GM19193 (cell line): ENCODE measurements around the gene MYCBP2.

Experiments
- POLR2A ChIP-seq: IDR thresholded peaks from 4 replicates; pipeline ENCODE4 v1.6.1; 2011; ENCODE audit not compliant: insufficient read depth, insufficient read length; ENCODE audit errors: extremely low read depth

The MYCBP2 gene

GRCh38 chr13:77316430-77316829 is 10.5 kb downstream of the MYCBP2 start:
- no peak for TF ChIP-seq POLR2A

- TF ChIP-seq POLR2A, result no peak
Observed at GRCh38 chr13:77313923-77314322, 13.0 kb downstream of the MYCBP2 start.

DNA sequence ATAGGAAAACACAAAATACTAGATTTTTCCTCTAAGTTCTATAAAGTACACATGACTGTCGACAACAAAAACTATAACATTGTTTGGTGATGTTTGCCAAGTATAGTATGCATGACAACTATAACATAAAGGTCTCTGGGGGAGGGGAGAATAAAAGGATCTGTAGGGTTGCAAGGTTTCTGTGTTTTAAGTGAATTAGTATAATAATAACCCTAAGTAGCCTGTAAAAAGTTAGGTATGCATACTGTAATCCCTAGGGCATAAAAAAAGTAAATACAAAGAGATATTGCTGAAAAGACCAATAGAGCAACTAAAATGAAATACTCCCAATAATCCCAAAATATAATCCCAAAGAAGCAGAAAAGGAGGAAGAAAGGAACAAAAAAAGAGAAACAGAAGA is 14.6 kb downstream of the MYCBP2 start:
- no peak for TF ChIP-seq POLR2A

- TF ChIP-seq POLR2A, result no peak
Observed at GRCh38 chr13:77310579-77311279, 16.2 kb downstream of the MYCBP2 start.

- no peak for TF ChIP-seq POLR2A
Observed at GRCh38 chr13:77310161-77310560, 16.7 kb downstream of the MYCBP2 start.

DNA sequence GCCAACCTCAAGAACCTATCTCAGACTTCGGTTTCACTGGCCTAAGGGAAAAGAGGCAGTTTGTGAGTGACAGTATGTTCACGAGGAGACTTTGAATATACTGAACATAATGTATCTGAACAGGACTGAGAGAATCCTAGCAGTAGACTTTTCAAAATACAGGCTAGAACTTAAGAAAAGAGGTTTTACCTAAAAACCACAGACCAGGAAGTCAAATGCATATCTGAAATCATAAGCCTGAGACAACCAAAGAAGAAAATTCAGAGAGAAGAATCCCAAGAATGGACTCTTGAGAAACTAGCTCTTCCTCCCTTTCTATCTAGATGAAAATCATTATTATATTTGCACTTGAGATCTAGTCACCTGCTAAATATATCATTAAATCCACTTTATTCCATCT is 17.6 kb downstream of the MYCBP2 start:
- TF ChIP-seq POLR2A, result no peak

GRCh38 chr13:77306458-77306857 is 20.4 kb downstream of the MYCBP2 start:
- no peak for TF ChIP-seq POLR2A

DNA sequence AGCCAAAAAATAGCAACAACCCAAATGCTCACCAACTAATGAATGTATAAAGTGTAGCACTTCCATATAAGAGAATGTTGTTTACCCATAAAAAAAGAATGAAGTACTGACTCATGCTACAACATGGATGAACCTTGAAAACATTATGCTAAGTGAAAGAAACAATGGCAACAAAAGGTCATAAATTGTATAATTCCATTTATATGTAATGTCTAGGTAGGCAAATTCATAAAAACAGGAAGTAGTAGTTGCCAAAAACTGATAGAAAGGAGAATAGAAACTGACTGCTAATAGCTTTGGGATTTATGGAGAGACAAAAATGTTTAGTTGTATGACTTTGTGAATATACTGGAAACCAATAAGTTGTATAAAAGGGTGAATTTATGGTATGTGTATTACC is 21.6 kb downstream of the MYCBP2 start:
- TF ChIP-seq POLR2A, result no peak

- no peak for TF ChIP-seq POLR2A
Observed at GRCh38 chr13:77300176-77301037, 26.5 kb downstream of the MYCBP2 start.

GRCh38 chr13:77299587-77299986 is 27.3 kb downstream of the MYCBP2 start:
- TF ChIP-seq POLR2A, result no peak

GRCh38 chr13:77298426-77298825 is 28.5 kb downstream of the MYCBP2 start:
- no peak for TF ChIP-seq POLR2A

DNA sequence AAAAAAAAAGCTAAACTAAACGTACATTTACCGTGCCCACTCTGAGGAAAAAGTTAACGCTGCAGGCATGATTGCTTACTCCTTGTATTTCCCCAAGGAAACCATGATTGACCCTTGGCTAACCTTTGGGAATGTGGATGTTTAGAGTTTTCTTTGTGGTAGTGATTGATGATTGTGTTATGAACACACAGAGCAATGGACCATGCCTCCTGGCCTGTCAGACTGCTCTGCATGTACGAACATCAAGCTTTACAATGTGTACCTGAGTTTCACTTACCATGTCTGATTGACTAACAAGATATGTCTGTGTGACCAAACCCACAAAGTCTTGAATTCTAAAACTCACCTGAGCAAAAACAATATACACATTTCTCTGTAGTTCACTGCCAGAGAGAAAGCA is 35.1 kb downstream of the MYCBP2 start:
- no peak for TF ChIP-seq POLR2A

- TF ChIP-seq POLR2A, result no peak
Observed at GRCh38 chr13:77290342-77290741, 36.6 kb downstream of the MYCBP2 start.

- no peak for TF ChIP-seq POLR2A
Observed at GRCh38 chr13:77289851-77290250, 37.0 kb downstream of the MYCBP2 start.

DNA sequence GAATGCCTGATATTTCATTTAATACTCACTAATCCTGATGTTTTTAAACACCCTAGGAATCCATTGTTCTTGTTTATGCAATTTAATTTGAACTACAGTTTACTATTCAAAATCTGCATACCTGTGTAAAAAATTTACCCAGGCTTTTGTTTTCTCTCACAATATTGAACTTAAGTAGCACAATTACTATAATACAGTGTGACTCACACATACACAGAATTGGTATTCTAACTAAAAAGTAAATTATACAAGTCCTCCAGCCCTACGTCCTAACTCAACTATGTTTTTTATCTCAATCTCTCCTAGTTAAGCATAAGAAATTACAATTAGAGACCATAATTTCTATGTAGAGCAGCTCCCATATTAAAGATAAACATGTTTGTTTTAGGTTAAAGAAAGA is 41.8 kb downstream of the MYCBP2 start:
- TF ChIP-seq POLR2A, result no peak

- TF ChIP-seq POLR2A, result no peak
Observed at GRCh38 chr13:77274126-77274525, 52.8 kb downstream of the MYCBP2 start.
